Glutamatergic neuron (in vitro differentiated cells): ENCODE measurements around the gene EPN1. TPM values are rescaled to one million over a fixed set of nuclear protein-coding genes. Genes with fewer than 3 reads are reported as not detected.
A peak's percentile ranks its signal among the peaks of the same experiment; 100 is the strongest.
"Not testable (repeated sequence)": the region's sequence is repeated elsewhere in the genome, so short reads cannot be mapped to it uniquely, and the experiment has no call there.

ENCODE experiments used
- DNase-seq: peaks from one replicate; pipeline ENCODE4 v3.0.0; 2022
- H3K27ac Mint-ChIP-seq: one replicate; pipeline ENCODE4 v1.8.0; 2020; ENCODE audit warnings: mild to moderate bottlenecking, mixed read lengths, inconsistent platforms; ENCODE audit not compliant: unreplicated experiment
- H3K27me3 Mint-ChIP-seq: one replicate; pipeline ENCODE4 v1.8.0; 2020; ENCODE audit warnings: mild to moderate bottlenecking, moderate library complexity, mixed read lengths, inconsistent platforms; ENCODE audit not compliant: unreplicated experiment
- H3K36me3 Mint-ChIP-seq: one replicate; pipeline ENCODE4 v1.8.0; 2020; ENCODE audit warnings: mild to moderate bottlenecking, mixed read lengths, inconsistent platforms; ENCODE audit not compliant: unreplicated experiment
- H3K4me1 Mint-ChIP-seq: one replicate; pipeline ENCODE4 v1.8.0; 2020; ENCODE audit warnings: mild to moderate bottlenecking, low read depth, mixed read lengths, inconsistent platforms; ENCODE audit not compliant: unreplicated experiment
- H3K4me3 Mint-ChIP-seq: one replicate; pipeline ENCODE4 v1.8.0; 2020; ENCODE audit warnings: mild to moderate bottlenecking, mixed read lengths, inconsistent platforms; ENCODE audit not compliant: unreplicated experiment
- H3K9me3 Mint-ChIP-seq: one replicate; pipeline ENCODE4 v1.8.0; 2020; ENCODE audit warnings: mild to moderate bottlenecking, moderate library complexity, mixed read lengths, inconsistent platforms; ENCODE audit not compliant: unreplicated experiment
- total RNA-seq: library from RNA; stranded (reverse); fragmentation: NEBNext Ultra II Directional; extraction: Animal tissue kit (Norgen Biotek cat#: 25700); gene quantifications from one replicate; pipeline ENCODE4 v1.2.1, GENCODE V29; 2021; ENCODE audit not compliant: unreplicated experiment
- TF ChIP-seq, protein P1 (sequence below): fragments of 200-600 bp; sonication (generic); IDR thresholded peaks from one replicate; pipeline ENCODE4 v1.5.0; 2021; ENCODE audit not compliant: partially characterized antibody, unreplicated experiment

EPN1 gene
- total RNA-seq, 1 donor from 2014 or later: 150 TPM

DNA sequence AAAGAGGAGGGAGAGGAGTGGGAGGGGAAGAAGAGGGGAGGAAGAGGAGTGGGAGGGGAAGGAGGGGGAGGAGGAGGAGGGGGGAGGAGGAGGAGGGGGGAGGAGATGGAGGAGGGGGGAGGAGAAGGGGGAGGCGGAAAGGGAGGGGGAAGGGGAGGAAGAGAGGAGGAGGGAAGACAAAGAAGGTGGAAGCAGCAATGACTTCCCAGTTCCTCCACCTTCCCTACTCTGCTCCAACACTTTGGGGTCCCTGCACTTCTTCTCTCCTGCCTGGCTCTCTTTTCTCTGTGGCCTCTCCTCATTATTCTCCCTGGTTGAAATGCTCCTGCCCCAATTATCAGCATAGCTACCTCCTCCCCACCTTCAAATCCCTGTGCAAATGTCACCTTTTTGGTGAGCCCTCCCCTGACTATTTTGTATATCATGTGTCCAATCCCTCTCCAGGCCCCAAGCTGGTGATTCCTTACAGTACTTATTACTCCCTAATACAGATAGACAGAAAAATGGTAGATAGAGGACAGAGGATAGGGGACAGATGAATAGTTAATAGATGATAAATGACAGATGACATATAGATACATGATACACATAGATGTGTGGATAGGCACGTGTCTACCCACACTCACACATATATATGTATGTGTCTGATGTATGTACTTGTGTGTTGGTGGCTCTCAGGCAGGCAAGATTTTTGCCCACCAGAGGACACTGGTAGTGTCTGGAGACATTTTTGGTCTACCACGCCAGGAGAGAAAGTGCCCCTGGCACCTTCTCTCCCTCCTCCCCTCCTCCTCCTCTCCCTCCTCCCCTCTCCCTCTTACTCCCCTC lies 38.0 kb downstream of the EPN1 start:
- Mint-ChIP-seq H3K27ac (peak overlapping the region; percentile 36), H3K27me3 (peaks cover 6% of the 10 kb centered on the region), H3K9me3 (peaks cover 22% of the 10 kb centered on the region), H3K4me3 (no peak overlapping the region), H3K4me1 (no peaks in the 10 kb centered on the region), H3K36me3 (peaks cover 20% of the 10 kb centered on the region)
- DNase-seq: no peak
- TF ChIP-seq, protein P1, sequence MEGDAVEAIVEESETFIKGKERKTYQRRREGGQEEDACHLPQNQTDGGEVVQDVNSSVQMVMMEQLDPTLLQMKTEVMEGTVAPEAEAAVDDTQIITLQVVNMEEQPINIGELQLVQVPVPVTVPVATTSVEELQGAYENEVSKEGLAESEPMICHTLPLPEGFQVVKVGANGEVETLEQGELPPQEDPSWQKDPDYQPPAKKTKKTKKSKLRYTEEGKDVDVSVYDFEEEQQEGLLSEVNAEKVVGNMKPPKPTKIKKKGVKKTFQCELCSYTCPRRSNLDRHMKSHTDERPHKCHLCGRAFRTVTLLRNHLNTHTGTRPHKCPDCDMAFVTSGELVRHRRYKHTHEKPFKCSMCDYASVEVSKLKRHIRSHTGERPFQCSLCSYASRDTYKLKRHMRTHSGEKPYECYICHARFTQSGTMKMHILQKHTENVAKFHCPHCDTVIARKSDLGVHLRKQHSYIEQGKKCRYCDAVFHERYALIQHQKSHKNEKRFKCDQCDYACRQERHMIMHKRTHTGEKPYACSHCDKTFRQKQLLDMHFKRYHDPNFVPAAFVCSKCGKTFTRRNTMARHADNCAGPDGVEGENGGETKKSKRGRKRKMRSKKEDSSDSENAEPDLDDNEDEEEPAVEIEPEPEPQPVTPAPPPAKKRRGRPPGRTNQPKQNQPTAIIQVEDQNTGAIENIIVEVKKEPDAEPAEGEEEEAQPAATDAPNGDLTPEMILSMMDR: no peak

DNA sequence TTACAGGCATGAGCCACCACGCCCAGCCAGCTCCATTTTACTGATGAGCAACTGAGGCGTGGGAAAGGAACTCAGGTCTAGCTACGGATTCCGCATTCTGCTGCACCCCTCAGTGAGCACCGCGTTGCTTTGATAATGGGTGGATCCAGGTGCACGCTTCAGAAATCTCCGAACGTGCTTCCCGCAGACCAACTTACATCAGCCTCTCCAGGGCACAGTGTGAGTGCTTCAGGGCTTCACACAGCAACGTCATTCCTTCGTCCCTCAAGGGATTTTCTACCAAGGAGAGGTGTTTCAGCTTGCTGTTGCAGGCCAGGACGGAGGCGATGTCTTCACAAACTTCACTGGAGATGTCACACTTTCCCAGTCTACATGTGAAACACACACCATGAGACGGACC lies 41.5 kb downstream of the EPN1 start:
- no peak for DNase-seq
- H3K27ac Mint-ChIP-seq: no peak overlapping the region
- no peaks in the 10 kb centered on the region for H3K4me1 Mint-ChIP-seq
- TF ChIP-seq, protein P1: no peak
- H3K4me3 Mint-ChIP-seq: no peak overlapping the region
- H3K27me3 Mint-ChIP-seq: peaks cover 6% of the 10 kb centered on the region
- H3K9me3 Mint-ChIP-seq: peaks cover 22% of the 10 kb centered on the region
- H3K36me3 Mint-ChIP-seq: peaks cover 22% of the 10 kb centered on the region

DNA sequence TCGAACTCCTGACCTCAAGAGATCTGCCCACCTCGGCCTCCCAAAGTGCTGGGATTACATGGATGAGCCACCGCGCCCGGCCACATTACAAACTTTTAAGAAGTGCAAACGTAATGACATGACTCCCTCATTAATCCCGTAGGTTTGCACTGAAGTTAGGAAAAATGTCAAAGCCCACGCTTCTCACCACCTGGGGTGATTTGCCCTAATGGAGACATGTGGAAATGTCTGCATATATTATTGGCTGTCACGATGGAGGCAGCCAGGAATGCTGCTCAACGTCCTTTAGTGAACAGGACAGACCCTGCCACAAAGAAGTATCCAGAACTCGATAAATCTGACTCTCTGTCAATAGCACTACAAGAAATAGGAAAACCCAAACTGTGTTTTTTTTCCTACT lies 42.2 kb downstream of the EPN1 start:
- TF ChIP-seq, protein P1: no peak

DNA sequence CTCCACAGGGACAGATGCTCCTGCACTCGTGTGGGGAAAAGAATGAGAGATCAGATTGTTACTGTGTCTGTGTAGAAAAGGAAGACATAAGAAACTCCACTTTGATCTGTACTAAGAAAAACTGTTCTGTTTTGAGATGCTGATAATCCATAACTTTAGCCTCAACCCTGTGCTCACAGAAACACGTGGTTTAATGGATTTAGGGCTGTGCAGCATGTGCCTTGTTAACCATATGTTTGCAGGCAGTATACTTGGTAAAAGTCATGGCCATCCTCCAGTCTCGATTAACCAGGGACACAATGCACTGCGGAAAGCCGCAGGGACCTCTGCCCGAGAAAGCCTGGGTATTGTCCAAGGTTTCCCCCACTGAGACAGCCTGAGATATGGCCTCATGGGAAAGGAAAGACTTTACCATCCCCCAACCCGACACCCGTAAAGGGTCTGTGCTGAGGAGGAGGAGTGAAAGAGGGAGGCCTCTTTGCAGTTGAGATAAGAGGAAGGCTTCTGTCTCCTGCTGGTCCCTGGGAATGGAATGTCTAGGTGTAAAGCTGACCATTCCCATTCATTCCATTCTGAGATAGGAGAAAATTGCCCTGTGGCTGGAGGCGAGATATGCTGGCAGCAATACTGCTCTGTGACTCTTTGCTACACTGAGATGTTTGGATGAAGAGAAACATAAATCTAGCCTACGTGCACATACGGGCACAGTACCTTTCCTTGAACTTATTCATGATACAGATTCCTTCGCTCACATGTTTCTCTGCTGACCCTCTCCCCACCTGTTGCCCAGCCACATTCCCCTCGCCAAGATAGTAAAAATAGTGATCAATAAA lies 43.1 kb downstream of the EPN1 start:
- not testable (repeated sequence) for H3K27me3 Mint-ChIP-seq, H3K27ac Mint-ChIP-seq, DNase-seq, H3K4me1 Mint-ChIP-seq, H3K4me3 Mint-ChIP-seq
- peaks cover 15% of the 10 kb centered on the region for H3K9me3 Mint-ChIP-seq
- H3K36me3 Mint-ChIP-seq: peaks cover 12% of the 10 kb centered on the region

More for the DNA sequence above, 42.2 kb downstream of the EPN1 start:
- no peak for DNase-seq
- Mint-ChIP-seq H3K36me3 (peaks cover 17% of the 10 kb centered on the region), H3K4me3 (no peak overlapping the region), H3K27ac (no peak overlapping the region), H3K4me1 (no peaks in the 10 kb centered on the region), H3K9me3 (peaks cover 21% of the 10 kb centered on the region), H3K27me3 (peaks cover 8% of the 10 kb centered on the region)

DNA sequence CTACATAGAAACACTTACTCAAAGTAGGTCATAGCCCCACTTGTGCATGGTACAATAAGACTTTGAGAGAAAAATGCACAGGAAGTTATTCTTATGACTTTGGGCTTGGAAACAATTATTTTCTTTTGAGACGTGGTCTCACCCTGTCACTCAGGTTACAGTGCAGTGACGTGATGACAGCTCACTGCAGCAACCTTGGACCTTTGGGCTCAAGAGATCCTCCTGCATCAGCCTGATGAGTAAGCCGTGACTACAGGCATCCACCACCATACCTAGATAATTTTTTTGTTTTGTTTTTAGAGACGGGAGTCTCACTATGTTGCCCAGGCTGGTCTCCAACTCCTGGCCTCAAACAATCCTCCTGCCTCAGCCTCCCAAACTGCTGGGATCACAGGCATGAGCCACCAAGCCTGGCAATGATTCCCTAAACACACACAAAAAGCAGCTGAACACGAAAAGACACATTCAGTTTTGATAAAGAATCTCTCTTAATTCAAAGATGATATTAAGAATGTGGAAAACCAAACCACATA lies 45.3 kb downstream of the EPN1 start:
- TF ChIP-seq, protein P1: no peak
- Mint-ChIP-seq H3K9me3 (peaks cover 8% of the 10 kb centered on the region), H3K36me3 (peaks cover 10% of the 10 kb centered on the region), H3K27ac (no peak overlapping the region), H3K4me3 (no peak overlapping the region), H3K27me3 (peaks cover 2% of the 10 kb centered on the region), H3K4me1 (no peaks in the 10 kb centered on the region)
- no peak for DNase-seq
